DMS79 (cell line): ENCODE measurements around the gene TRIM56.
"Not testable (repeated sequence)": the region's sequence is repeated elsewhere in the genome, so short reads cannot be mapped to it uniquely, and the experiment has no call there.

Source experiments
- DNase-seq: peaks from one replicate; lab custom pipeline; 2025; lab: John Stamatoyannopoulos, UW

Gene TRIM56

GRCh38 chr7:101092266-101092905 is 7.1 kb downstream of the TRIM56 start:
- not testable (repeated sequence) for DNase-seq

DNA sequence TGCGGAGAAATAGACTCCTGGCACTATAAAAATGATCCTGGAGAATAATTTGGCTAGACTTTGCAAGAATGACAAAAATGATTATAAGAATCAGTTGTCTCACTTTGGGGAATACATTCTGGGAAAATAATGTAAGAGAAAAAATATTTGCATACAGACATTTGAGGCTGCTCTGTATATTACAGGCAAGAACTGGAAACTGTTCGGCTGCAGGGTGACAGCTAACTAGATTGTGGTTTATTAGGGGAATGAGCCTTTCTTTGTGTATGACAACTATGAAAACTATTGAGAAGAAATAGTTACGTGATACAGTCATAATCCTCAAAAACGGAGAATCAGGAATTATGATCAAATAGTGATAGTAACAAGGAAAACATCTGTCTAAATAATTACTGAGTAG is 8.6 kb downstream of the TRIM56 start:
- no peak for DNase-seq

DNA sequence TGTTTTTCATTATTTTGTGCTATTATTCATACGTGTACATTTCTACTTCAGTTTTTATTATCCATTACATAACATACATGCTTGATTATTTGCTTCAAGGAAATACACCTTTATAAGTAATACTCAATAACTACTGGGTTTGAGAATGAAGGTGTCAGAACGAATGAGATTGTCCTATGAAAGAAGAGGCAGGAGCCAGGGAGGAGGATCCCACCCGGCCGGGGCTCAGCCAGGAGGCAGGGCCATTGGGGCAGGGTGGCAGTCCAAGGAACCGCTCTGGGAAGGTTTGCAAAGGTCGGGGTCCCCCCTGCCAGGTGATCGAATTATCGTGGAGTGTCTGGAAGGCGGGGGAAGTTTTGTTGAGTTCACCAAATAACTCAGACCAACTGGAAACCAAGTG is 9.1 kb downstream of the TRIM56 start:
- no peak for DNase-seq

GRCh38 chr7:101094791-101095375 is 9.6 kb downstream of the TRIM56 start:
- DNase-seq, result no peak

DNA sequence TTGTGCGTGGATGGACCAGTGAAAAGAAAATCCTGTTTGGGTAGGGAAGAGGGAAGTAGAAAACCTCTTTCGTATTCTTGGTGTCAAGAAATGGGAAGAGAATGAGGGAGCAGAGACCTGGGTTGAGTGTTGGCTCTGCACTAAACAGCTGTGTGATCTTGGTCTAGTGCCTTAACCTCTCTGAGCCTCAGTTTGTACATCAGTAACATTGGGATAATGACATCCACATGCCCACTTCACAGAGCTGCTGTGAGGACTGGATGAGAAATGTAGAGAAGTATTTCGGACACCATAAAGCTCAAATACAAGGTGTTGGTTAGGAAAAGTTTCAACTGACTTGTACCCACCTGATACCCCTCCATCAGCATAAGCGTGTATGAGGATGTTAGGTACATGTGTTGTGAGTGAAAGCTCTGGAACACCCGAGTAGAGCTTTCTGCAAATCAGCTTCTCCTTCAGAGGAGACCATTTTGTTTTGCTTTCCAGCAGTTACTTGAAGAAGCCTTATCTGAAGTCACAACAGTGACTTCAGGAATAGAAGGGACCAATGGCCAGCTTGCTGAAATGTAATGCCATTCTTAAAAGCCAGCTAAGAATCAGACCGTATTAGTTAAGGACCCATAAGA is 11.2 kb downstream of the TRIM56 start:
- DNase-seq, result no peak

GRCh38 chr7:101096957-101097347 is 11.7 kb downstream of the TRIM56 start:
- DNase-seq, result no peak

DNA sequence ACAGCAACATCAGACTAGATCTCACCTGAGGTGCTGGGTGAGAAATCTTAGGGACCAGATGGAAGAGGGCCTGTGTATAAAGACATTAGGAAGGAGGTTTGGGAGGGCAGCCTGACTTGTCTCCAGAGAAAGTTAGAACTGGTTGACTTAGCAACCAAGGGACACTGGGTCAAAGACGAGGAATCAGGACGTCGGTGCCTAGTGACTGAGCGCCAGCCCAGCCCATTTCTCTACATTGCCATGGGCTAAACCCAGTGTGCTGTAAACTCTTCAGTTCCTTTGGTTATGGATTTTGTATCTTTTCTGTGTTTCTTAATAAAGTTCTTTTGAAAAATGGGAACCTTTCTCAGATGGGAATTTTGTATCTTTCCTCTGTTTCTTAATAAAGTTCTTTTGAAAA is 12.3 kb downstream of the TRIM56 start:
- DNase-seq, result no peak

DNA sequence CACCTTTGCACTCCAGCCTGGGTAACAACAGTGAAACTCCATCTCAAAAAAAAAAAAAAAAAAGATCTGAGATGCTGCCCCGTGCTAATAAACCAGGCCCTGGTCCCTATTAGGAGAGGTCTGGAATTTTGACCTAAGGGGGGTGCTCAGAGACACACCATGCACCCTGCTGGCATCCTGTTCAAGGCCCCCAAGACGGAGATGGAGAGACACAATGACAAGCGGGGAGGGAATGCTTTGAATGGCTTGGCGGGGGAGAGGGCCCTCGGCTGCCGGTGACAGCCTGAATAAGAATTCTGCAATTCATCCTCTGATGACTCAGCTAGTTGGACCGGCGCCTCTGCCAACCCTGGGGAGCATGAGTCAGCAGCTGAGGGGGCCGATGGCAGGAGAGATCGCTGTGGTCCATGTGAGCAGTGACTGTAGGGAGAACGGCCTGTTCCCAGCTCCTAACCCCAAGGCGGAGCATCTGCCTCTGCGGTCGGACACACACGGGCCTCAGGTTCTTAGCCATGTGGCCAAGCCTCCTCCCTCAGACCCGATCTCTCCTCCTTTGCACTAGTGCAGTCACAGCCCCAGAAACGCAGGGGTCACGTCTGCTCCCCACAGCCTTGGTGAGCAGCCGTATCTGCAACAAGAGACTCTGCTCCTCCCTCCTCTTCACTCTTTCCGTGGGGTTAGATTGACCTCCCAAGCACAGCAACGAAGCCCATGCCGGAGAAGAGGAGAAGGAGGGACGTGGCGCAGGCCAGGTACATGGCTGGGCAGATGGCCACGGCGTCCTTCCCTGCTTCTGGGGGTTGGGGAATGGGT is 14.9 kb downstream of the TRIM56 start:
- peak; percentile 13 for DNase-seq

DNA sequence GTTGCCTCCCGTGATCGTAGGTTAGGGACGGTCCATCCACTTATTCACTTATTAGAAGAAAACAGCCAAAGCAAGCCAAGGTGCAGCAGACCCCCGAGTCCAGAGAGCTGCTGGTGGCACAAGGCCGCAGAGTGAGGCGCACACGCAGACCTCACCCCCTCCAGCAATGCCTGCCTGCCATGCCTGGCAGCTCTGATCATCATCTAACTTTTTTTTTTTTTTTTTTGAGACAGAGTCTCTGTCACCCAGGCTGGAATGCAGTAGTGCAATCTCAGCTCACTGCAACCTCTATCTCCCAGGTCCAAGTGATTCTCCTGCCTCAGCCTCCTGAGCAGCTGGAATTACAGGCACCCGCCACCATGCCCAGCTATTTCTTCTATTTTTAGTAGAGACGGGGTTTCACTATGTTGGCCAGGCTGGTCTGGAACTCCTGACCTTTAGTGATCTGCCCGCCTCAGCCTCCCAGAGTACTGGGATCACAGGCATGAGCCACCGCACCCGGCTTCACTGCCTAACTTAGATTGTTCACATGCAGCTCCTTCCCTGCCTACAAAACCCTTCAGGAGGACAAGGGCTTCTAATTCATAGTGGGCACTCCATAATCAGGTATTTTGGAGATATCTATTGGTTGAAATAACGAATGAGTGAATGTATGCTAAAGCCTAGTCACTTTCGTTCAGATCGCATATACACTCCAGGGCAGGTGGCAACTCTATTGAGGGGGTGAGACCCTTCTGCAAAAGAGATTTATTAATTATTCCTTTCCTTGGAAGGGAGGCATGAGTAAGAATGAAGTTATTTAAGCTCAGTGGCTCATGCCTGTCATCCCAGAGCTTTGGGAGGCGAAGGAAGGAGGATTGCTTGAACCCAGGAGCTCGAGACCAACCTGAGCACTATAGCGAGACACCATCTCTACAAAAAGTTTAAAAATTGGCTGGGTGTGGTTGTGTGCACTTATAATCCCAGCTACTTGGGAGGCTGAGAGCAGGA is 15.9 kb downstream of the TRIM56 start:
- DNase-seq, result no peak

GRCh38 chr7:101102026-101102425 is 16.7 kb downstream of the TRIM56 start:
- DNase-seq, result no peak

DNA sequence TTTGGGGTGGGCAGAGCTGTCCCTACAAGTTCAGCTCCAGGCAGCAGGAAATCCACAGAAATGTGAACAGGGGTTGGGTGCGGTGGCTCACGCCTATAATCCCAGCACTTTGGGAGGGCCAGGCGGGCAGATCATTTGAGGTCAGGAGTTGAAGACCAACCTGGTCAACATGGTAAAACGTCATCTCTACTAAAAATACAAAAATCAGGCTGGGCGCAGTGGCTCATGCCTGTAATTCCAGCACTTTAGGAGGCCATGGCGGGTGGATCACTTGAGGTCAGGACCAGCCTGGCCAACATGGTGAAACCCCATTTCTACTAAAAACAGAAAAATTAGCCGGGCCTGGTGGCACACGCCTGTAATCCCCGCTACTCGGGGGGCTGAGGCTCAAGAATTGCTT is 18.4 kb downstream of the TRIM56 start:
- not testable (repeated sequence) for DNase-seq

- no peak for DNase-seq
Measured at GRCh38 chr7:101104193-101104713, 19.0 kb downstream of the TRIM56 start.

- DNase-seq, result no peak
Measured at GRCh38 chr7:101104799-101105198, 19.5 kb downstream of the TRIM56 start.

- DNase-seq, result not testable (repeated sequence)
Measured at GRCh38 chr7:101105248-101105647, 20.0 kb downstream of the TRIM56 start.

- no peak for DNase-seq
Measured at GRCh38 chr7:101106386-101106785, 21.1 kb downstream of the TRIM56 start.

- no peak for DNase-seq
Measured at GRCh38 chr7:101108330-101108857, 23.1 kb downstream of the TRIM56 start.

DNA sequence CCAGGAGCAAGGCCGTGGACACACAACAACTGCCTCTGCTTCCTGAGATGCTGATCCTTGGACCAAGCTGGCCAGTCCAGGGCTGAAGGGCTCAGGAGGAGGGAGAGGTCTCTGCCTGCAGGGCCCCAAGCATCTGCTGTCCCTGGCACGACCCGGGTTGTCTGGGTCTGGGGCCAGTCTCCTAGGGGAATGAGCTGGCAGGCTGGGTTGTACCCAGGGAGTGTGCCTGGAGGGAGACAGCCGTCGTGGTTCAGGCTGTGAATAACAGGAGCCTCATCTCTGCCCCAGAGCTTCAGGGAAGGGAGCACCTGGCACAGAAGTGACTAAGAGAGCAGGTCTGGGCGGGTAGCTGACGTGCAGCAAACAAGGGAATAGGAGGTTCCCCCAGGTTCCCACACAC is 23.7 kb downstream of the TRIM56 start:
- DNase-seq, result no peak

DNA sequence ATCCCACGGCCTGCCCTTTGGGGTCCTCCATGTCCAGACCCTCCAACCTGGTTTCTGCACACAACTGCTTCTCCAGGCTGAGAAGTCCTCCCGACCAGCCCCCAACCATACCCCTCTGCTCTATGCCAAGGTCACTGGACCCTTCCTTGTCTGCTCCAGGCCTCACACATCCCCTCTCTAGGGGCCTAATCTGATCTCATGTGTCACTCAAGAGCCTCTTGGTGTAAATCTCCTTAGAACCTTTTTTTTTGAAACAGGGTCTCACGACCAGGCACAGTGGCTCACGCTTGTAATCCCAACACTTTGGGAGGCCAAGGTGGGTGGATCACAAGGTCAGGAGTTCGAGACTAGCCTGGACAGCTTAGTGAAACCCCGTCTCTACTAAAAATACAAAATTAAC is 24.1 kb downstream of the TRIM56 start:
- no peak for DNase-seq

DNA sequence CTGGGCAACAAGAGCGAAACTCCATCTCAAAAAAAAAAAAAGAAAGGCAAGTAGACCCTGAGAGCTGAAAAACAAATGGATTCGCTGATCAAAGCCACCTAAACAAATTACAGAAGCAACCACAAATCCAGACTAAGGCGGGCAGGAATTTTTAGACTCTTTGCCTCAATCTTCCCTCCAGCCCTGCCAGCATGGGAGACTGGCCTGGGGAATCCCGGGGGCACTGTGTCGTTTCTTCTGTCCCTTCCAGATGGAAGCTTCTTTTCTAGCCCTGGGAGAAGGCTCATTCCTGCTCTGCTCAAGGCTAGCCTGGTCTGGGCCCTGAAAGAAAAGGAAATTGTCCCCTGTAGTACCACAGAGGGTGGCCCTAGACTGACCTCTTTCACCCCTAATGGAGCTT is 26.0 kb downstream of the TRIM56 start:
- DNase-seq, result no peak

DNA sequence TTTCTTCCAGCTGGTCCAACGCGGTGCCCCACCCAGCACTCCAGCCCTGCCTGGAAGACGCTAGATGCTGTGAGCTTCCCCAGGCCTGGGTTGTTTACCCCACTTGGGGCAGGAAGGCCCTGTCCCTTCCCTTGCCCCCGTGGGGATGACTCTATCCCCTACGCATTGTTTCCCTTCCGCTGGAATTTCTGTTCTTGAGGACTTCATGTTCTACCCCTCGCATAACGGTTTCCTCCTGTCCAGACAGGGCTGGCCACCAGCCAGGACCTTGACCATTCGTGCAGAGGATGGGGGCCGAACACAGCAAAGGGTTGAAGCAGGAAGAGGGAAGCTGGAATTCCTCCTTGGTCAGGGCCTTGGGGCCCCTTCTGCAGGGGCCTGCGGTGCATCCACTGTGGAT is 27.0 kb downstream of the TRIM56 start:
- DNase-seq, result no peak

- DNase-seq, result not testable (repeated sequence)
Measured at GRCh38 chr7:101113140-101113539, 27.9 kb downstream of the TRIM56 start.
